Measurements from ENCODE around the gene COX10.
"Not testable (repeated sequence)": the region's sequence is repeated elsewhere in the genome, so short reads cannot be mapped to it uniquely, and the experiment has no call there.

The COX10 gene

DNA sequence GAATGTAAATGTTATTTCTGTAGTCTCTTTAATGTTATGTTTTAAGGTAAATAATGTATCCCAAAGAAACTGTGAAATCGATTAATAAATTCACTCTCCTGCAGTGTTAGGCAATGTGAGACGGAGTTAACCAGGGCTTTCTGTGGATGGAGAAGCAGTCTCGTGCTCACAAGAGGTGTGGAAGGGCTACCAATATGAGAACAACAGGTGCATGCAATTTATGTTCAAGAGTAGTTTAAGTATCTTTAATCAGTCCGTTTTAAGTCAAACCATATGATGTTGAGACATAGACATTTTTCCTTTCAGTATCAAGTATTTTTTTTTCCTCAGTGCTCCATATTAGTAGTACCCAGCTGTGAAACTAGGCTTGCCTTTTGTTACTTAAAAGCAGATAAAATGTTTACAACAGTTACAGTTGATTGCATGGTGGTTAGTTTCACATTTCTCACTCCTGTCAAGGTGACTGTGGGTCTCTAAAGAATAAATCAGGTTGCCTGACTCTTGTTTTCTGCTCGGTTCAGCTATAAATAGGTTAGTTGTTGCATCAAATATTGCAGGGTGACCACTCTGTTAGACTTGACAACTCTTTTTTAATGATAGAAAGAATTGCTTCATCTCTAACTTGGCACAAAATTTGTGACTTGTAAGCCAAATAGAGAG, 54.4 kb downstream of the COX10 start:
- DNase-seq (ENCODE audit: low spot score): no peak

DNA sequence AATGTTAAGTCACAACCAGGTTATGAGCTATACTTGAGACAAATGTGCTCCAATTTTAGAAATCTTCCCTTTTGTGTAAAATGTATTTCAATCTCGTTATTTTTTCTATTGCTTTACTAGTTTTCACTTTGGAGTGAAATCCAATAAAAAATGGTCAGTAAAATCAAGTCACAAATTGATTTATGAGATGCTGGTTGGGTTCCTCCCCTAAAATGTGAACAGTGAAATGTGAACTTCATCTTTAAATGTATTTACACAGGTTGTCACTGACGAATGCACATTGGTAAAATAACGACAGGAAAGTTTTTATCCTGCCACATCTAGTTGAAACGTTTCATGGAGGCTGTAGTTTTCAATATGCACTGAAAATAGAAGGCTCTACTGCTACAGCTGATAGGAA, 55.5 kb downstream of the COX10 start:
- DNase-seq (ENCODE audit: low spot score): no peak

DNA sequence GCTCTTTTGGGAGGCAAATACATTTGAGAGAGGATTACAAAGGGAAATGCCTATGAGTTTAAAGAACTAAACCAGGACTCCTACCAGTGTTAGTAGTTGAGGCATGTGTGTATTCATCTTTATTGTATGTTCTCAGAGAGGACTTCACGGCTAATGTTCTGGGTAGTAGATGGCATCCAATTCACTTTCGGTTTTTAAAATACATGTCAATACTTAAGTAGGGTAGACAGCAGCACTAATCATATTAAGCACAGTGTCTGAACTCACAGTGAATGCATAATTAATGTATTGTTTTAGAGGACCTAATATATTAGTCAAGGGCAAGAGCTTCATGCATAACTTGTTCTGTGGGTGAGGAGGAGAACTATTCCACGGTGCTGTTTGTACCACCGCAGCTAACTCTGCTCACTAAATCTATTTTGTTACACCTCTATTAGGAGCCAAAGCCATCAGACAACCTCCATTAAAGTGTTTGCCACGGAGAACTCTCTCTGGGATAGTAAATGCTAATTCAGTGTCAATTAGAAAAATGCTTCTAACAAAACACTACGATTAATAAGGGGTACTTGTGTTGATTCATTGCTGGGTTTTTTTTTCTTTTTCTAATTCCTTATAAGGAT, 56.3 kb downstream of the COX10 start:
- DNase-seq (ENCODE audit: low spot score): no peak

DNA sequence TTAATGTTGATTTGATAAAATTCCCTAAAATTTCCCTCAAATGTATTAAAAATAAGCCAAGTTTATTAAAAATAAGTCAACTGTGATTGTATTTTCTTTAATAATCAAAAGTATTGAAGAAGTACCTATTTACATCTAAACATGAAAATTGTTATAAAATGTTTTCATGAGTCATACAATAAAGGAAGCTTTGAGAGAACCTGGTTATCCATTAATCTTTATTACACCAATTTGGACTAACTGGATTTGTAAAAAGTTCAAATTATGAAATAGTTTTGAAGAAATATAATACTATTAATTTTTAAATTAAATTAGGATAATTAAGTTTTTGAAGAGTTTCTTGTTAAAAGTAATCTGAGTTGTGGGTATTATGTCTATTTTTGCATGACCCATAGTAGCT, 63.8 kb downstream of the COX10 start:
- DNase-seq (ENCODE audit: low spot score): no peak

DNA sequence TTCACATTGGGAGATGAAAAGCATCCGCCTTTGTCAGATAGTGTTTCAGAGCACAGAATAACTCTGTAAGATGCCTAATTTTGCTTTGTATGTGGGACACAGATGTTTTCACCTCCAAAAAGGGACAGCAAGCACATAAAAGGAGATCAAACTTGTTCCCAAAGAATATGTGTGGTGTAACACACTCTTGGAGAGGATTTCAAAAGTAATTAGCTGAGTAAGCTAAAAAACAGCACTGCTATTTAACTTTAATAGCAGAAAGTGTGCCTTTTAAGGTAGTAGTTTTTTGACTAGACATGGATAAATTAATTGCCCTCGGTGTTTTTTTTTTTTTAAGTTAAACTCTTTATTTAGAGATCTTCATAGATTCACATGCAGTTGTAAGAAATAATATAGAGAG, 65.2 kb downstream of the COX10 start:
- DNase-seq (ENCODE audit: low spot score): no peak

DNA sequence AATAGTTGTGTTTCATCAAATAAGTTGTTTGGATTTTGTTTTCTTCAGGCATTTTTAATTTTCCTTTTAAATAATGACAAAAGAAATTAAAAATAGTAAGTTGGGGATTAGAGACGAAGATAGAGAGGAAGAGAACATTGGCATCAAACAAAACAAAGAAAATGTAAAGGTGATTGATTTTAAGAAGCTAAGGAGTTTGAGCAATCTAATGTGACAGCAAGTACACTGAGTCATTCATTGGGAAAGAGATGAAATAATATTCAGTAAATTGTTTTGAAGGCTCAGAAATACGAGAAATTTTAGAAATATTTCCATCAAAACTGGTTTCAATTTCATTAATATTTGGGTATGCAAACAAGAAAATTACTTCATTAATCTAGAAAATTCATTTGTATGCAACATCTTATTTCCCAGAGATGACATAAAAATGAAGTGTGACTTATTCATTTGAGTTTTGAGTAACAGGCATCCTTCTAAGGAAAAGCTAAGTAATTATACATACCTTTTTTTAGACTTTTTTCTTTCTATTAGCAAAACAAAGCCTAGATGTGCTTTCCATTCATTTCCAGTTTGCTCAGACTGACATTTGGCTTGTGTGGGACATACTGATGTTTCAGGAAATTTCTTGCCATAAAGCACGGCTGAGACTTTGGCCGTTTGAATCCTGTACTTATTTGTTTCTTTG, 66.7 kb downstream of the COX10 start:
- no peak for DNase-seq (ENCODE audit: low spot score)

DNA sequence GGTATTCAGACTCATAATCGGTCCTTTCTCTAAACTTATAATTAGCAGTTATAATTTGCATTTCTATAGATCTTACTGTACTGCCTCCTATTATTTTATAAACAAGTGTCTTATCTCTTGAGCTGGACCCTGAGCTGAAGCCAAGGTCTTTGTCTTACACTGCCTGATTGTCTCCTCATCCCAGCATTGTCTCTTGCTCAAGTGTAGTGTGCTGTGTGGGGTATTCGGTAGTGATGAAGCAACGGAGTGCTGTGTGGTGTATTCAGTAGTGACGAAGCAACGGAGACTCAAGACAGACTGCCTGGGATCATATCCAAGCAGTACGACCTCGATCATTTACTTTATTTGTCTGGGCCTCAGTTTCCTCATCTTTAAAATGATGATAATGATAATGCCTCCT, 69.3 kb downstream of the COX10 start:
- no peak for DNase-seq (ENCODE audit: low spot score)

DNA sequence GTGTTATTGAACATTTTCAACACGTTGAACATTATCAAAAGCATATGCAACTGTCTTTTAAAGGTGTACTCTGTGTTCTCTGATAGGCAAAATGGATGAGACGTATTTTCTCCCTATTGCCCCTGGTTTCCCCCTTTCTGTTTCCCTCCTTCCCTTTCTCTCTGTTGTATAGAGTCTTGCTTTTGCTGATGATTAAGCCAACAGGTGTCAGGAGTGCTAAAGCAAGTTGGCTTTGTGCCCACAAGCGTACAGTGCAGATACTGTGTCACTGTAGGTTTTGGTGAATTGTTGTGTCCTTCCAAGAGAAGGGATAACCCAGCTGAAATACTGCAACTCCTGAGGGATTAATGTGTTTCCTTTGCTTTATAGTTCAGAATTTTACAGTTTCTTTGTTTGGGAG, 74.4 kb downstream of the COX10 start:
- no peak for DNase-seq (ENCODE audit: low spot score)

DNA sequence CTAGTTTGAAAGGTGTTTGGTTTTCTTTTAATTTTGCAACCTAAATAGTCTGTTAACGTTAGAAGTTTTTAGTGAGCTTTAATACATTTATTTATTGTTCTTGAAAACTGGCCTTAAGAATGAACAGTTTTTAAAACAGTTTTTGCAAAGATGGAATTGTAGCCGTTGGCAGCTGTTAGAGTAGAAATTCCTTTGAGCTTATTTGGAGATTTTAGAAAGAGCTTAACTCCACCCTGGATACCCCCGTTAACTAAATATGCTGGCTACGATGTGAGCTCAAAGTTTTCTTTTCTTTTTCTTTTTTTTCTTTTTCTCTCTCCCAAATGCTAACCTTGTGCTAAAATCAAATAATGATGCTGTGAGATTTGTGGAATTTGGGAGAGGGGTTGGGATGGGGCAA, 75.2 kb downstream of the COX10 start:
- no peak for DNase-seq (ENCODE audit: low spot score)

DNA sequence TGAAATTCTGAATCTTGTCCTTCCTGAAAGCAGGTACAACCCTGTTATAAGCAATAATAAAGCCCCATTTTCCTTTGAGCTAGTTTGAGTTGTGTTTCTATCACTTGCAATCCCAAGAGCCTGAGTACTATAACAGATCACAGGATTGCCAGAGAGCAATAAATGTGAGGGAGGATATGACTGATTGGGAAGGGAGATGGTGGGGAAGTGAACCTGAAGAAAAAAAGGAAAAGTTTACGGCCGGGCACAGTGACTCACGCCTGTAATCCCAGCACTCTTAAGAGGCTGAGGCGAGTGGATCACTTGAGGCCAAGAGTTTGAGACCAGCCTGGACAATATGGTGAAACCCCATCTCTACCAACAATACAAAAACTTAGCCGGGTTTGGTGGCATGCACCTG, 80.4 kb downstream of the COX10 start:
- DNase-seq (ENCODE audit: low spot score): no peak

DNA sequence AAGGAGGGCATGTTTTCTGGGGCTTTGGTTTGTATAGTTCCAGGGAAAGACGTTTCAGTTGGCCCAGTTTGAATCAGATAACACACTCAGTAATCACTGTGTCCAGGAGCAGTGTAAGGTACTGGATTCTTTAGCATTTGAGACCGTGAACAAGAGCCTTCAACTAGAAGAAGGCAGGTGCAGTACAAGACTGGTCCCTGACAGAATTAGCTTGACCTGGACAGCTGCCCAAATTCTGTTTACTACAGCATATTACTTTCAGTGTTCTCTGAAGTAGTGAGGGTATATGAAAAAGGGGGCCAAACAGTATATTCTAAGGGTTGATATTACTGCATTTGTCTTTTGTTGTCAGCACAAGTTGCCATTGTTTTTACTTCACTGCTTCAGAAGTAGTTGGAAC, 81.3 kb downstream of the COX10 start:
- DNase-seq (ENCODE audit: low spot score): no peak

DNA sequence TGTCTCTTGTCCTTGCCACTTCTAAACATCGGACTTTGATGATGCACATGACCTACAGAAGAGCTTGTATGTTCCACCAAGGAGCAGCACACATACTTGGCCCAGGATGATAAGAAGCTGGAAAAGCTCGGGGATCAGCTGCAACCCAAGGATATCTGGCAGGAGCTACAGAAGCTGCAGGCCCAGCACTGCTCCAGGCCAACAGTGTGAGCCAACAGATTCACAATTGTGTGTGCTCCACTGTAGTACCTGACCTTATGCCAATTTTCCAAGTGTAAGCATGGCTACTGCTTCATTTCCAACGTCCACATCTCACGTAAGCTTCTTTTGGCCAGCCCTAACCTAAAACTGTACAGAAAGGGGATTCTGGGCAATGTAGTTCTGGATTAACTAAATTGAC, 83.4 kb downstream of the COX10 start:
- DNase-seq (ENCODE audit: low spot score): no peak

DNA sequence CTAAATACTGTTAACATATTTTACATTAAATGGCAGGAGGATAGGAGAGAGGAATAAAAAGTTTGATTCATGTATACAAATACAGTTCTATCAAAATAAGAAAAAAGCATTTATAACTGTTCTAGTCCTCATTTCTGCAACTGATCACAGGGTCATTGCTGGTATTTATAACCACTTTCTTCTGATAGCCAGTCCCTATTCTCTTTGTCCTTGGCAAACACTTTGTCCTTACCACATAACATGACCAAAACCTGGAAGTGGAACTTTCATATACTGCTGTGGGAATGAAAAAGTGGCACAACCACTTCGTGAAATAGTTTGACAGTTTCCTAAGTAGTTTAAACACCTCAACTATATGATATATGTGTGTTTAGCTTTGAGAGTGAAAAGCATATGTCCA, 84.1 kb downstream of the COX10 start:
- no peak for DNase-seq (ENCODE audit: low spot score)

DNA sequence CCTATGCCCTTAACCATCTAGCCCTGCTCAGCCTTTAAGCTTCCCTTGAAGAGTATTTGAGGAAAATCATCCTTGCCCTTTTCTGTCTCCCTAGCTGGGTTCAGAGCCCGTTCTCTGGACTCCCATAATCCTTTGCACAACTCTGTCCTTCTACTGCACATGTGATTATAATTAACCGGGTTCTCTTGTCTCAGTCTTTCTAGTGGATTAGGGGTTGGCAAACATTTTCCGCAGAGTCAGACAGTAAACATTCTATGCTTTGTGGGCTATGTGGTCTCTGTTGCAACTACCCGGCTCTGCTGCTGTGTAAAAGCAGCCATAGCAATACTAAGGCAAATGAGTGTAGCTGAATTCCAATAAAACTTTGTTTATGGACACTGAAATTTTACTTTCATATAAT, 87.4 kb downstream of the COX10 start:
- DNase-seq (ENCODE audit: low spot score): no peak

DNA sequence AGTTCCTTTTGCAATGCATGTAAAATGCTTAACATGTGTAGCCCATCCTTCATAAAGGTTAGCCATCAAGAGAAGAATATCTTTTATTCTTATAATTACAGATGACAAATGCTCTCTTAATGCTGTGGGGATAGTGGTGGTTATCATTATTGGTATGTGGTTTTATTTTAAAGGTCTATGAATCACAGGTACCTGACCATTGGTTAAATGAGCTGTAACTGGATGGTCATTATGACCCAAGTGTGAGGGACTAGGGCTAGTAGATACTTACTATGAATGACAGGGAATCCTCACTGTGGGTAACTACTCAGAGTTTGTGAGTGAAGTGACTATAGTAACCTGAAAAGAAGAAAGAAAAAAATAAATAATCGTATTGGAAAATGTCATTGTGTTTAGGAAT, 88.5 kb downstream of the COX10 start:
- DNase-seq (ENCODE audit: low spot score): no peak

DNA sequence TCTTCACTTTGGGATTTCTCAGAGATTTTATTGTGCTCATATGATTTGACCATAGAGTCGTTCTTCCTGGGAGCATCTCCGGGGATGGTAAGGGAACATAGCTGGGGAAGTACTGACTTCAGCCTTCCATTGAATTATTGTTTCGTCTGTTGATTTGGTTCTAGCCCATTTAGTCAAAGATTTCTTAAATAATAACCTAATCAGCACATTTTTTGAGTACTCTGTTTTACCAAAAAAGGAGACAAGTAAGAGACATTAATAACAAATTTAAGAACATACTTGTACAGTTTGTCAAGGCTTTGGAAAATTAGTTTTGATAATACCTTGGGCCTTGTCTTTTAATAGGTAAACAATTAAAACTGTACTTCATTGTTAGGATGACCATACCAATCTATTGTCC, 89.4 kb downstream of the COX10 start:
- no peak for DNase-seq (ENCODE audit: low spot score)

DNA sequence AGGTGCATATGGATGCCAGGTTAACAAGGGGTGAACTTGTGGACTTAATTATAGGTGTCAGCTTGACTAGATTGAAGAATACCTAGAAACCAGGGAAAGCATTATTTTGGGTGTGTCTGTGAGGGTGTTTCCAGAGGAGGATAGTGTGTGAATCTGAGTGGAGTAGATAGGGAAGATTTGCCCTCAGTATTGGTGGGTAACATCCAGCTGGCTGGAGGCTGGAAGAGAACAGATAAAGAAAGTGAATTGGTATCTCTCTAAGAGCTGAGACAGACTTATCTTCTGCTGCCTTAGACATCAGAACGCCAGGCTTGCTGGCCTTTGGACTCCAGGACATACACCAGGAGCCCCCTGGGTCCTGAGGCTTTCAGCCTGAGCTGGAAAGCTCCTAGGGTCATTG, 92.1 kb downstream of the COX10 start:
- DNase-seq (ENCODE audit: low spot score): no peak

DNA sequence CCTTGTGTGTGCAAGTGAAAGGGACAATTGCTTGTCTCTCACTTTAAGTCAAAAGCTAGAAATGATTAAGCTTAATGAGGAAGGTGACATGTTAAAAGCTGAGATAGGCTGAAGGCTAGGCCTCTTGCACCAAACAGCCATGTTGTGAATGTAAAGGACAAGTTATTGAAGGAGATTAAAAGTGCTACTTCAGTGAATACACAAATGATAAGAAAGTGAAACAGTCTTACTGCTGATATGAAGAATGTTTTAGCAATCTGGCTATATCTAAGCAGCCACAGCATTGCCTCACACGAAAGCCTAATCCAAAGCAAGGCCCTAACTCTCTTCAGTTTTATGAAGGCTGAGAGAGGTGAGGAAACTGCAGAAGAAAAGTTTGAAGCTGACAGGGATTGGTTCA, 96.3 kb downstream of the COX10 start:
- no peak for DNase-seq (ENCODE audit: low spot score)

DNA sequence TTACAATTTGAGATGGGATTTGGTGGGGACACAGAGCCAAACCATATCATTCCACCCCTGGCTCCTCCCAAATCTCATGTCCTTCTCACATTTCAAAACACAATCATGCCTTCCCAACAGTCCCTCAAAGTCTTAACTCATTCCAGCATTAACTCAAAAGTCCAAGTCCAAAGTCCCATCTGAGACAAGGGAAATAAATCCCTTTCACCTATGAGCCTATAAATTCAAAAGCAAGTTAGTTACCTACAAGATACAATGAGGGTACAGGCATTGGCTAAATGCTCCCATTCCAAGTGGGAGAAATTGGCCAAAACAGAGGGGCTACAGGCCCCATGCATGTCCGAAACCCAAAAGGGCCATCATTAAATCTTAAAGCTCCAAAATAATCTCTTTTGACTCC, 98.5 kb downstream of the COX10 start:
- not testable (repeated sequence) for DNase-seq (ENCODE audit: low spot score)

DNA sequence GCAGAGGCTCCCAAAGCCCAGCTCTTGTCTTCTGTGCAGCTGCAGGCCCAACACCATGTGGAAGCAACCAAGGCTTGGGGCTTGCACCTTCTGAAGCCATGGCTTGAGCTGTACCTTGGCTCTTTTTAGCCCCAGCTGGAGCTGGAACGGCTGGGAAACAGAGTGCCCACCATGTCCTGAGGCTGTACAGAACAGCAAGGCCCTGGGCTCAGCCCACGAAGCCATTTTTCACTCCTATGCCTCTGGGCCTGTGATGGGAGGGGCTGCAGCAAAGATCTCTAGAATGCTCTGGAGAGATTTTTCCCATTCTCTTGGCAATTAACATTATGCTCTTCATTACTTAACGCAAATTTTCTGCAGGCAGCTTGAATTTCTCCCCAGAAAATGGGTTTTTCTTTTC, 99.3 kb downstream of the COX10 start:
- DNase-seq (ENCODE audit: low spot score): no peak

DNA sequence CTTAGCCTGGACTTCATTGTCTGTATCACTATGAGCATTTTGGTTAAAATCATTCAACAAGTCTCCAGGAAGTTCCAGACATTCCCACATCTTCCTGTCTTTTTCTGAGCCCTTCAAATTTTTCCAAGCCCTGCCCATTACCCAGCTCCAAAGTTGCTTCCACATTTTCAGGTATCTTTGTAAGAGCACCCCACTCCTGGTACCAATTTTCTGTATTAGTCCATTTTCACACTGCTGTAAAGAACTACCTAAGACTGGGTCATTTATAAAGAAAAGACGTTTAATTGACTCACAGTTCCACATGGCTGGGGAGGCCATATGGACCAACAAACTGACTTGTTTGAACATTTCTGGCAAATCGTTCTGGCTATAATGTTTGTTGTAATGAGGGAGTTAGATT, 100.0 kb downstream of the COX10 start:
- DNase-seq (ENCODE audit: low spot score): no peak

DNA sequence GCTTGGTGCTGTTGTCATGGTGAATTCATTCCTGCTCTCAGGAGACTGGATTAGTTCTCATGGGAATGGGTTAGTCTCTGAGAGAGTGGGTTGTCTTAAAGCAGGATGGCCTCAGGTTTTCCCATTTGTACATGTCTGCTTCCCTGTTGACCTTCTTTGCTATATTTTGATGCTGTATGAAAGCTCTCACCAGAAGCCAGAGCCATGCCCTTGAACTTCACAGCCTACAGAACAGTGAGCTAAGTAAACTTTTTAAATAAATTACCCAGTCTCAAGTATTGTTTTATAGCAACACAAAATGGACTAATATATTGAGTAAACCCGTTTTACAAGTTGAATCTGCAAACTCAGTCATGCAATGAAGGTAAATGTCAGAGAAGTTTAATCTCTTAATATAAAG, 100.6 kb downstream of the COX10 start:
- no peak for DNase-seq (ENCODE audit: low spot score)

DNA sequence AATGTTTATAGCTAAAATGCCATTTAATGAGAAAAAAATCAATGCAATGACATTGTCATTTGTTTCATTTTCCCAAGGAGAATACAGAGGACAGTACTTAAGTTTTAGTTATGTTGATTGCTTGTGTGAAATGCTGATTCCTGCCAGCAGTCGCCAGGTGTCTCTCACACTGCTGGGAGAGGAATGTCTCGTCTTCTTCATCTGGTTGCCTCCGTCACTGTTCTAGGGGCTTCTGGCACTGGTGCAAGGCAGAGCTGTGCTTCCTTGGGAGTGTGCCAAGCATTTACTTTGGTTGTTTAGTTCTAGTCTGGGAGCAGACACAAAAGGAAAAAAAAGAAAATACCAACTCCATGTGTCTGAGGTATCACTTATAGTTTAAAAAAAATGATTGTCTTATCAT, 107.7 kb downstream of the COX10 start:
- not testable (repeated sequence) for DNase-seq (ENCODE audit: low spot score)

DNA sequence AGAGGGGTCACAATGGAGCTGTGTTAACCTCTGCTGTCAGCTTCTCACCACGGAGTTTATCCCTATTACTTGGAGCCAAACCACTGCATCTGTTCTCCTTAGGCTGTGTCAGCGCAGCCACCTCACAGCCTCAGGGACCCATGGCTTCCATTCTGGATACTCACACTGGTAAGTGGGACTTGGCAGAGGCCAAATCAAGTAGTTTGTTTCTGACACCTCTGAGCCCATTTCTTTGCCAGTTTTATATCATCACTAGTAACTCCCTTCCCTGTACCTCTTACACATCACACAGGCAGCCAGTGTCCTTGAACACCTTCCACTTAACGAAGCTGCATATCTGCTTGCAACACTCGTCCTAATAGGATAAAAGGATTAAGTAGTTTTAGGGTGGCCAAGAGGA, 108.5 kb downstream of the COX10 start:
- DNase-seq (ENCODE audit: low spot score): not testable (repeated sequence)
